GM18861 (cell line): ENCODE results near the gene AIMP1.

Experiments
- ATAC-seq: cut with Tn5 transposase; IDR thresholded peaks from one replicate; pipeline ENCODE4 v1.9.1; 2021; ENCODE audit not compliant: unreplicated experiment

The AIMP1 gene

GRCh38 chr4:106315968-106316772 is at the start of gene AIMP1, which contains the start of gene TBCK:
Gene AIMP1 (plus strand): TSS chr4:106316550. CDS start chr4:106325010, 8,460 bp downstream.
Gene TBCK (minus strand): TSS chr4:106316209. CDS start chr4:106308960, 7,249 bp downstream.
- ATAC-seq: peak; percentile 84

GRCh38 chr4:106268786-106269185 is 47.6 kb upstream of the AIMP1 start:
- ATAC-seq: no peak

- ATAC-seq: no peak
These were observed 46.6 kb upstream of the AIMP1 start for GRCh38 chr4:106269711-106270110.

GRCh38 chr4:106270736-106271135 is 45.6 kb upstream of the AIMP1 start:
- ATAC-seq: no peak

- ATAC-seq: no peak
These were observed 42.5 kb upstream of the AIMP1 start for GRCh38 chr4:106273831-106274230.

GRCh38 chr4:106277140-106277675 is 39.1 kb upstream of the AIMP1 start:
- no peak for ATAC-seq

GRCh38 chr4:106284227-106284626 is 32.1 kb upstream of the AIMP1 start:
- ATAC-seq: no peak

- no peak for ATAC-seq
These were observed 29.7 kb upstream of the AIMP1 start for GRCh38 chr4:106286611-106287010.

GRCh38 chr4:106287353-106287969 is 28.9 kb upstream of the AIMP1 start:
- ATAC-seq: no peak

GRCh38 chr4:106289737-106290136 is 26.6 kb upstream of the AIMP1 start:
- ATAC-seq: no peak

- ATAC-seq: no peak
These were observed 24.7 kb upstream of the AIMP1 start for GRCh38 chr4:106291678-106292077.

GRCh38 chr4:106294062-106294461 is 22.3 kb upstream of the AIMP1 start:
- no peak for ATAC-seq

GRCh38 chr4:106297245-106298035 is 18.9 kb upstream of the AIMP1 start:
- ATAC-seq: no peak

- no peak for ATAC-seq
These were observed 16.4 kb upstream of the AIMP1 start for GRCh38 chr4:106299977-106300376.

- ATAC-seq: no peak
These were observed 14.8 kb upstream of the AIMP1 start for GRCh38 chr4:106301393-106302061.

GRCh38 chr4:106302062-106302438 is 14.3 kb upstream of the AIMP1 start:
- ATAC-seq: no peak

- ATAC-seq: no peak
These were observed 12.6 kb upstream of the AIMP1 start for GRCh38 chr4:106303548-106304281.

- ATAC-seq: no peak
These were observed 11.7 kb upstream of the AIMP1 start for GRCh38 chr4:106304632-106305031.

- ATAC-seq: no peak
These were observed 10.8 kb upstream of the AIMP1 start for GRCh38 chr4:106305435-106306055.

GRCh38 chr4:106306561-106306960 is 9.8 kb upstream of the AIMP1 start:
- ATAC-seq: no peak
